GM12878 (cell line): ENCODE results near the gene TMPRSS13. TPM values are rescaled to one million over a fixed set of nuclear protein-coding genes. Genes with fewer than 3 reads are reported as not detected.

Experiments used
- ATAC-seq: fragments of 200-7000 bp; cut with Tn5 transposase; 3 replicates; pipeline ENCODE4 v1.9.1; 2020; ENCODE audit warnings: mild to moderate bottlenecking, moderate library complexity
- BruUV-seq: library from RNA; stranded (reverse); fragments of 400-500 nt; replicated peaks from 2 replicates; lab custom pipeline; 2021; lab: Mats Ljungman, UMichigan
- CTCF ChIA-PET: fragments of 300-600 bp; sonication (Branson Sonifier 250); formaldehyde crosslinking; extraction: SDS; loops from one replicate; lab custom pipeline; 2021; ENCODE audit warnings: inconsistent platforms; lab: Yijun Ruan, JAX
- POLR2A ChIA-PET: fragments of 350-600 bp; formaldehyde crosslinking; extraction: SDS; loops from one replicate; lab custom pipeline; 2021; ENCODE audit warnings: inconsistent platforms; lab: Charles Lee
- RAD21 ChIA-PET: fragments of 300-600 bp; sonication (Branson Sonifier 250); formaldehyde crosslinking; loops from one replicate; lab custom pipeline; 2023; ENCODE audit warnings: antibody characterized with exemption; ENCODE audit not compliant: unreplicated experiment; lab: Charles Lee
- SMC1A ChIA-PET: fragments of 300-600 bp; sonication (Branson Sonifier 250); formaldehyde crosslinking; loops from one replicate; lab custom pipeline; 2023; ENCODE audit not compliant: unreplicated experiment, uncharacterized antibody; lab: Charles Lee
- DNase-seq: peaks from one replicate; pipeline ENCODE4 v3.0.0-alpha.2; 2011; ENCODE audit warnings: low read depth, low spot score
- FAIRE-seq: peaks from 3 replicates; lab custom pipeline; 2011; peaks lifted over from hg19 to GRCh38; lab: Jason Lieb, UNC
- H2AFZ ChIP-seq: 2 replicates; pipeline ENCODE4 v1.6.0; 2011; ENCODE audit warnings: low read depth, low read length, control low read depth; ENCODE audit not compliant: control insufficient read depth
- H3K27ac ChIP-seq: 2 replicates; pipeline ENCODE4 v1.5.1; 2011; ENCODE audit warnings: control low read depth; ENCODE audit not compliant: control insufficient read depth, insufficient read depth
- H3K27me3 ChIP-seq, 2 experiments: replicated peaks in 1 of 2; 2 replicates each; pipeline versions ENCODE4 v1.6.0 to v1.6.1; 2011; ENCODE audit warnings: low read length in 1 of 2; ENCODE audit not compliant: control insufficient read depth in 2 of 2, insufficient read depth in 2 of 2
- H3K36me3 ChIP-seq, 2 experiments: 2 replicates each; pipeline ENCODE4 v1.5.1; 2011; ENCODE audit warnings: low read length in 1 of 2; ENCODE audit not compliant: control insufficient read depth in 2 of 2, insufficient read depth in 2 of 2
- H3K4me1 ChIP-seq: 2 replicates; pipeline ENCODE4 v1.6.1; 2011; ENCODE audit warnings: mild to moderate bottlenecking, low read length, moderate library complexity, mixed read lengths; ENCODE audit not compliant: control insufficient read depth, insufficient read depth
- H3K4me2 ChIP-seq: 2 replicates; pipeline ENCODE4 v1.6.0; 2011; ENCODE audit warnings: control low read depth; ENCODE audit not compliant: control insufficient read depth, insufficient read depth
- H3K4me3 ChIP-seq: fragments of 200-600 bp; sonication (generic); 2 replicates; pipeline ENCODE4 v1.5.1; 2016
- H3K79me2 ChIP-seq: 2 replicates; pipeline ENCODE4 v1.6.0; 2011; ENCODE audit warnings: low read length; ENCODE audit not compliant: control insufficient read depth, insufficient read depth
- H3K9ac ChIP-seq: 2 replicates; pipeline ENCODE4 v1.8.0; 2011; ENCODE audit warnings: low read length, control low read depth, mixed read lengths; ENCODE audit not compliant: control insufficient read depth, insufficient read depth
- H3K9me3 ChIP-seq: replicated peaks from 3 replicates; pipeline ENCODE4 v1.5.1; 2011; ENCODE audit warnings: mild to moderate bottlenecking, low read length; ENCODE audit not compliant: control insufficient read depth, insufficient read depth
- H4K20me1 ChIP-seq: 2 replicates; pipeline ENCODE4 v1.6.0; 2011; ENCODE audit not compliant: control insufficient read depth, insufficient read depth
- EED ChIP-seq: sonication (generic); IDR thresholded peaks from 2 replicates; pipeline ENCODE4 v1.6.1; 2016; ENCODE audit warnings: antibody characterized with exemption, low read depth
- ESRRA ChIP-seq: IDR thresholded peaks from 2 replicates; pipeline ENCODE4 v1.6.1; 2012; ENCODE audit warnings: mild to moderate bottlenecking, low read length, improper control_type of control experiment
- ETV6 ChIP-seq, 2 experiments: fragments of 450-650 bp in 1 of 2; IDR thresholded peaks in 1 of 2; conservative IDR thresholded peaks in 1 of 2; 2 replicates each; pipeline ENCODE4 v1.6.1; 2014; ENCODE audit warnings: antibody characterized with exemption in 1 of 2, borderline replicate concordance in 1 of 2, low read depth in 1 of 2, mild to moderate bottlenecking in 1 of 2, moderate library complexity in 1 of 2
- FOXM1 ChIP-seq: IDR thresholded peaks from 2 replicates; pipeline ENCODE4 v1.6.1; 2012; ENCODE audit warnings: low read depth, mild to moderate bottlenecking, inconsistent platforms, low read length, moderate library complexity
- HDAC2 ChIP-seq: fragments of 200-600 bp; sonication (generic); IDR thresholded peaks from 2 replicates; pipeline ENCODE4 v1.6.1; 2017
- IKZF1 ChIP-seq: fragments of 450-650 bp; conservative IDR thresholded peaks from 2 replicates; pipeline ENCODE4 v1.6.1; 2017; ENCODE audit warnings: antibody characterized with exemption, mild to moderate bottlenecking
- IKZF2 ChIP-seq, 2 experiments: fragments of 450-650 bp; IDR thresholded peaks; 2 replicates each; pipeline ENCODE4 v1.6.1; 2017; ENCODE audit warnings: mild to moderate bottlenecking in 2 of 2, moderate library complexity in 2 of 2
- JUNB ChIP-seq: IDR thresholded peaks from 2 replicates; pipeline ENCODE4 v1.6.1; 2016; ENCODE audit warnings: antibody characterized with exemption, mild to moderate bottlenecking
- MEF2B ChIP-seq: fragments of 450-650 bp; IDR thresholded peaks from 2 replicates; pipeline ENCODE4 v1.6.1; 2018; ENCODE audit warnings: mild to moderate bottlenecking, moderate library complexity; ENCODE audit not compliant: partially characterized antibody, poor library complexity, severe bottlenecking
- MYB ChIP-seq: fragments of 150-350 bp; IDR thresholded peaks from 2 replicates; pipeline ENCODE4 v1.6.1; 2014; ENCODE audit warnings: mild to moderate bottlenecking, low read depth, low read length, borderline replicate concordance
- MYC ChIP-seq: IDR thresholded peaks from 2 replicates; pipeline ENCODE4 v1.6.1; 2011; ENCODE audit warnings: mild to moderate bottlenecking, low read length, moderate library complexity, inconsistent platforms; ENCODE audit not compliant: insufficient read depth, insufficient replicate concordance, insufficient read length, severe bottlenecking
- RBBP5 ChIP-seq: fragments of 200-600 bp; sonication (generic); conservative IDR thresholded peaks from 2 replicates; pipeline ENCODE4 v1.6.1; 2016
- WRNIP1 ChIP-seq: IDR thresholded peaks from 2 replicates; pipeline ENCODE4 v1.6.1; 2011; ENCODE audit warnings: low read depth, low read length, improper control_type of control experiment, borderline replicate concordance
- YBX1 ChIP-seq: fragments of 450-650 bp; IDR thresholded peaks from 2 replicates; pipeline ENCODE4 v1.6.1; 2016; ENCODE audit warnings: antibody characterized with exemption
- WGBS: methylation state at CpG from one replicate; pipeline ENCODE4 v1.1.6; 2016; ENCODE audit warnings: low lambda C conversion rate; ENCODE audit not compliant: insufficient replicate concordance, insufficient coverage; ENCODE audit errors: missing lambda C conversion rate; 5-methylcytosine and 5-hydroxymethylcytosine counted together
- in situ Hi-C: fragments of 300-500 bp; cut with MboI; formaldehyde crosslinking; loops from 9 replicates; pipeline ENCODE4 v1.14.3; 2018; ENCODE audit warnings: mixed read lengths
- intact Hi-C: fragments of 100-400 bp; cut with micrococcal nuclease; formaldehyde crosslinking; loops from one replicate; pipeline ENCODE4 v1.14.2; 2022; ENCODE audit not compliant: unreplicated experiment
- polyA plus RNA-seq, 11 experiments: library from polyadenylated mRNA; depleted of rRNA in 4 of 11; unstranded in 6 of 11; stranded (reverse) in 5 of 11; fragments of >200 nt; fragmentation: Nextera tagmentation in 4 of 11; fragmentation: Illumina TruSeq in 1 of 11; extraction: Ambion mirVana in 4 of 11; extraction: Trizol in 1 of 11; gene quantifications; 1 replicate in 1 of 11; 2 replicates in 10 of 11; pipeline versions ENCODE4 v1.2.1 to v1.2.3, GENCODE V29; 2011 to 2016; ENCODE audit warnings: inconsistent platforms in 2 of 11, missing spikeins in 2 of 11, low read depth in 1 of 11
- total RNA-seq, 4 experiments: library from RNA; depleted of rRNA in 3 of 4; stranded (reverse); fragments of >200 nt in 3 of 4; fragmentation: Illumina TruSeq in 1 of 4; extraction: Trizol in 1 of 4; gene quantifications; 2 replicates each; pipeline versions ENCODE4 v1.2.1 to v1.2.3, GENCODE V29; 2013 to 2021
- TF ChIP-seq, protein P1 (sequence below): fragments of 450-650 bp; IDR thresholded peaks from 2 replicates; pipeline ENCODE4 v1.6.1; 2017; ENCODE audit warnings: mild to moderate bottlenecking, moderate library complexity
- TF ChIP-seq, protein P2 (sequence below), 3 experiments: IDR thresholded peaks in 2 of 3; conservative IDR thresholded peaks in 1 of 3; 2 replicates each; pipeline ENCODE4 v1.5.1; 2011; ENCODE audit warnings: low read depth in 3 of 3, low read length in 3 of 3, mild to moderate bottlenecking in 3 of 3, control low read depth in 2 of 3, moderate library complexity in 2 of 3, inconsistent platforms in 1 of 3, mixed read lengths in 1 of 3; ENCODE audit not compliant: control insufficient read depth in 2 of 3, insufficient read depth in 1 of 3; ENCODE audit errors: extremely low read depth in 1 of 3

Gene TMPRSS13
- total and polyA plus RNA-seq, 10 of the 15 experiments (the other 5 are each of a cell fraction or from before 2014, with no cell fraction given) = 0.05 to 0.50 (median 0.26) TPM; not detected in 2

DNA sequence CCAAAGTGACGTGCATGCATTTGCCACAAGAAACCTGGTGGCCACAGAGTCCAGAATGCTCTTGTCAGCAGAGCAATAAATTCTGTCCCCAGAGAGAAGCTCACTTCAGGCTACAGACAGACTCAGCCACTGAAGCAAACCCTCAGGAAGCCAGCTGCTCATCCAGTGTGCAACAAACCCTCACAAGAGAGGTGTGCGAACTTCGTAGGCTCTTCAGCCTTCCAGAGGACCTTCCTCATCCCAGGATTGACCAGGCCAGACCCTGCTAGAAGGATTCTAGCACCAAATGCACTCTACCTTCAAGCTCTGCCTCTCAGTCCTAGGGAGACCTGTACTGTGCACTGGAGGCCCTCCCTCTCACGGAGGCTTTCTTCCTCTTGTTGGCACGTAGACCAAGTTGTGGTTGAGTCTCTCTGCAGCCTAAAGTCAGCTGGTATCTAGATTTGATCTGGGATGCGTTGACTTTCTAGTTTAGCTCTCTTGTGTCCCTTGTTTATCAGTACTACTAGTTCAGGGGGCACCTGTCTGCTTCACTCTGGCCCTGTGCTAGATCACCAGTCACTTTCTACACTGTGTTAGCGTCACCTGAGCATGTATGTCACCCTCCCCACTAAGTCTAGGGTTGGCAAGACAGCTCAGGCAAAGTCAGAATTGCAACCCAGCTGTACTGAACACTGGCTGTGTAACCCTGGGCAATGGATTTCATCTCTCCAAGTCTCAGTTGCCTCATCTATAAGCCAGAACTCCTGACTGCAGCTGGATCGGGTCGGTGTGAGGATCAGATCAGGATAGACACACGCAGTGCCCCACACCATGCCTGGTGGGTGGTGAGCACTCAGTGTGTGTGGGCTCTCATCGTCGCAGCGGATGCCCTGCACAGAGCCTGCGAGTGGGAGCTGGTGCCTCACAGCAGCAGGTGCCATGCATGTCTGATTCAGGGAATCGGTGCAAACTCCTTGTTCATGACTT is 22.1 kb upstream of the TMPRSS13 start:
- Histone ChIP-seq H3K27me3 (no peaks in the 10 kb centered on the region), H3K4me3 (no peak overlapping the region), H2AFZ (peak overlapping the region; percentile 52), H3K79me2 (no peaks in the 10 kb centered on the region), H3K27ac (no peak overlapping the region), H3K4me1 (peaks cover 26% of the 10 kb centered on the region), H4K20me1 (no peaks in the 10 kb centered on the region), H3K36me3 (no peaks in the 10 kb centered on the region; a peak in 1 of 4 replicates), H3K9ac (no peak overlapping the region), H3K9me3 (no peaks in the 10 kb centered on the region), H3K4me2 (0 out of 2 replicates have a peak overlapping the region, but pooled peaks have one; percentile 28)
- TF ChIP-seq MYB (no peak), WRNIP1 (no peak), RBBP5 (no peak), IKZF1 (peak; percentile 35; the same call in 1 of the 2 replicates), MYC (no peak), HDAC2 (no peak), FOXM1 (no peak), JUNB (no peak), ETV6 (conservative IDR thresholded peaks at IDR 0.05 in 1 of 2, IDR thresholded peaks at IDR 0.05 in 1 of 2; ENCODE audit: borderline replicate concordance in 1 of 2, low read depth in 1 of 2) (no peak), EED (no peak), ESRRA (no peak), YBX1 (no peak), MEF2B (peak; percentile 63), IKZF2 (IDR thresholded peaks at IDR 0.05) (0 out of 4 replicates have a peak, but pooled peaks of 1 of the 2 experiments have one; percentile 11)
- TF ChIP-seq, protein P1, sequence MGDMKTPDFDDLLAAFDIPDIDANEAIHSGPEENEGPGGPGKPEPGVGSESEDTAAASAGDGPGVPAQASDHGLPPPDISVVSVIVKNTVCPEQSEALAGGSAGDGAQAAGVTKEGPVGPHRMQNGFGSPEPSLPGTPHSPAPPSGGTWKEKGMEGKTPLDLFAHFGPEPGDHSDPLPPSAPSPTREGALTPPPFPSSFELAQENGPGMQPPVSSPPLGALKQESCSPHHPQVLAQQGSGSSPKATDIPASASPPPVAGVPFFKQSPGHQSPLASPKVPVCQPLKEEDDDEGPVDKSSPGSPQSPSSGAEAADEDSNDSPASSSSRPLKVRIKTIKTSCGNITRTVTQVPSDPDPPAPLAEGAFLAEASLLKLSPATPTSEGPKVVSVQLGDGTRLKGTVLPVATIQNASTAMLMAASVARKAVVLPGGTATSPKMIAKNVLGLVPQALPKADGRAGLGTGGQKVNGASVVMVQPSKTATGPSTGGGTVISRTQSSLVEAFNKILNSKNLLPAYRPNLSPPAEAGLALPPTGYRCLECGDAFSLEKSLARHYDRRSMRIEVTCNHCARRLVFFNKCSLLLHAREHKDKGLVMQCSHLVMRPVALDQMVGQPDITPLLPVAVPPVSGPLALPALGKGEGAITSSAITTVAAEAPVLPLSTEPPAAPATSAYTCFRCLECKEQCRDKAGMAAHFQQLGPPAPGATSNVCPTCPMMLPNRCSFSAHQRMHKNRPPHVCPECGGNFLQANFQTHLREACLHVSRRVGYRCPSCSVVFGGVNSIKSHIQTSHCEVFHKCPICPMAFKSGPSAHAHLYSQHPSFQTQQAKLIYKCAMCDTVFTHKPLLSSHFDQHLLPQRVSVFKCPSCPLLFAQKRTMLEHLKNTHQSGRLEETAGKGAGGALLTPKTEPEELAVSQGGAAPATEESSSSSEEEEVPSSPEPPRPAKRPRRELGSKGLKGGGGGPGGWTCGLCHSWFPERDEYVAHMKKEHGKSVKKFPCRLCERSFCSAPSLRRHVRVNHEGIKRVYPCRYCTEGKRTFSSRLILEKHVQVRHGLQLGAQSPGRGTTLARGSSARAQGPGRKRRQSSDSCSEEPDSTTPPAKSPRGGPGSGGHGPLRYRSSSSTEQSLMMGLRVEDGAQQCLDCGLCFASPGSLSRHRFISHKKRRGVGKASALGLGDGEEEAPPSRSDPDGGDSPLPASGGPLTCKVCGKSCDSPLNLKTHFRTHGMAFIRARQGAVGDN = peak; percentile 23; the same call in 1 of the 2 replicates
- TF ChIP-seq, protein P2, sequence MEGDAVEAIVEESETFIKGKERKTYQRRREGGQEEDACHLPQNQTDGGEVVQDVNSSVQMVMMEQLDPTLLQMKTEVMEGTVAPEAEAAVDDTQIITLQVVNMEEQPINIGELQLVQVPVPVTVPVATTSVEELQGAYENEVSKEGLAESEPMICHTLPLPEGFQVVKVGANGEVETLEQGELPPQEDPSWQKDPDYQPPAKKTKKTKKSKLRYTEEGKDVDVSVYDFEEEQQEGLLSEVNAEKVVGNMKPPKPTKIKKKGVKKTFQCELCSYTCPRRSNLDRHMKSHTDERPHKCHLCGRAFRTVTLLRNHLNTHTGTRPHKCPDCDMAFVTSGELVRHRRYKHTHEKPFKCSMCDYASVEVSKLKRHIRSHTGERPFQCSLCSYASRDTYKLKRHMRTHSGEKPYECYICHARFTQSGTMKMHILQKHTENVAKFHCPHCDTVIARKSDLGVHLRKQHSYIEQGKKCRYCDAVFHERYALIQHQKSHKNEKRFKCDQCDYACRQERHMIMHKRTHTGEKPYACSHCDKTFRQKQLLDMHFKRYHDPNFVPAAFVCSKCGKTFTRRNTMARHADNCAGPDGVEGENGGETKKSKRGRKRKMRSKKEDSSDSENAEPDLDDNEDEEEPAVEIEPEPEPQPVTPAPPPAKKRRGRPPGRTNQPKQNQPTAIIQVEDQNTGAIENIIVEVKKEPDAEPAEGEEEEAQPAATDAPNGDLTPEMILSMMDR (IDR thresholded peaks at IDR 0.05 in 2 of 3, conservative IDR thresholded peaks at IDR 0.05 in 1 of 3; ENCODE audit: control insufficient read depth in 2 of 3, extremely low read depth in 1 of 3, insufficient read depth in 1 of 3, low read depth in 3 of 3, low read length in 3 of 3) = no peak
- ATAC-seq = peak; percentile 59
- BruUV-seq = no TSS peak
- in situ Hi-C loops (no loop called here), intact Hi-C loops (loop anchor here (1.0 to 2.0 kb wide), 2 partner anchors 36 to 102 kb away; partner anchors contain the start of gene IL10RA)
- ChIA-PET RAD21 (interaction anchor here (0.7 to 10.6 kb wide), 31 partner anchors 9 to 220 kb away, joined by 3 to 393 read pairs (median 5); partner anchors contain the start of genes FXYD2 and IL10RA), CTCF (interaction anchor here (0.7 to 13.1 kb wide), 26 partner anchors 8 to 220 kb away, joined by 3 to 503 read pairs (median 4); partner anchors contain the start of genes FXYD2, IL10RA and TMPRSS13), POLR2A (interaction anchor here (1.0 to 2.0 kb wide), 9 partner anchors 14 to 128 kb away, joined by 3 to 8 read pairs (median 4); partner anchors contain the start of gene IL10RA), SMC1A (interaction anchor here (0.8 to 14.9 kb wide), 31 partner anchors 11 to 220 kb away, joined by 3 to 295 read pairs (median 7); partner anchors contain the start of gene IL10RA)
- FAIRE-seq = no peak
- WGBS = 46% methylated on average over 15 of the region's 15 CpGs
- DNase-seq = no peak
